ENCODE data around the gene MED26. TPM values are rescaled to one million over a fixed set of nuclear protein-coding genes. Genes with fewer than 3 reads are reported as not detected.

MED26 gene
- total and polyA plus RNA-seq, 2 experiments from 2014 or later = 6.6 to 7.8 TPM

DNA sequence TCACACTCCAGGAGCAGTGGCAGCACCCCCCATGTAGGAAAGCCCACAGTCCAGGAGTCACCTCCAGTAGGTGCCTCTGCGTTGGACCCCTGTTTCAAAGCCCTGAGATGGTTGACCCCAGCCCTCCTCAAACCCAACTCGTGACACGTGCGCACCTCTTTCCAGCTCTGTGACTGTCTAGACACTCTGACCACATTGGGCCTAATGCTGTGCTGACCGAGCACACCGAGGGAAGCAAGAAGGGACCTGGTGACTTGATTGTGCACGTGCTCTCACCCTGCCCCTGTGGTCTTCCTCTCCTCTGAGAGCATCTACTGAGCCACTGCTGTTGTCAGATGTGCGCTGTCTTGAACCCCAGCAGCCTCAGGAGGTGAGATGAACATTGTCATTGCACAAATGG, 32.9 kb downstream of the MED26 start:
- no peak for DNase-seq (ENCODE audit: low spot score)
- TF ChIP-seq EZH2 (IDR thresholded peaks at IDR 0.05; ENCODE audit: borderline replicate concordance) (no peak), EZH2phosphoT487 (IDR thresholded peaks at IDR 0.05; ENCODE audit: low read depth, severe bottlenecking, unreplicated experiment) (no peak), CTCF (IDR thresholded peaks at IDR 0.05; ENCODE audit: poor library complexity) (no peak)
- Histone ChIP-seq H3K27me3 (no peaks in the 10 kb centered on the region), H4K20me1 (ENCODE audit: insufficient read depth, poor library complexity, severe bottlenecking) (peaks cover 90% of the 10 kb centered on the region), H3K9me2 (replicated peaks; ENCODE audit: insufficient read depth) (no peaks in the 10 kb centered on the region), H3K4me1 (ENCODE audit: insufficient read depth) (no peaks in the 10 kb centered on the region), H3K4me2 (no peak overlapping the region), H3K79me2 (peaks cover 98% of the 10 kb centered on the region), H3K36me3 (replicated peaks; ENCODE audit: insufficient read depth, low read depth) (no peaks in the 10 kb centered on the region), H3K4me3 (no peak overlapping the region), H2AFZ (no peak overlapping the region), H3K27ac (no peak overlapping the region), H3K9me3 (ENCODE audit: low read depth) (no peaks in the 10 kb centered on the region)
- 98% methylated on average over 8 of the region's 8 CpGs for WGBS (ENCODE audit: low lambda C conversion rate, missing lambda C conversion rate)

- Histone ChIP-seq H3K4me1 (ENCODE audit: insufficient read depth) (no peaks in the 10 kb centered on the region), H3K27me3 (no peaks in the 10 kb centered on the region), H2AFZ (no peak overlapping the region), H4K20me1 (ENCODE audit: insufficient read depth, poor library complexity, severe bottlenecking) (peaks cover 91% of the 10 kb centered on the region), H3K9me2 (replicated peaks; ENCODE audit: insufficient read depth) (no peaks in the 10 kb centered on the region), H3K9me3 (ENCODE audit: low read depth) (no peaks in the 10 kb centered on the region), H3K36me3 (replicated peaks; ENCODE audit: insufficient read depth, low read depth) (no peaks in the 10 kb centered on the region), H3K79me2 (peaks cover 98% of the 10 kb centered on the region), H3K27ac (no peak overlapping the region), H3K4me2 (no peak overlapping the region), H3K4me3 (no peak overlapping the region)
- DNase-seq (ENCODE audit: low spot score) = no peak
- WGBS (ENCODE audit: low lambda C conversion rate, missing lambda C conversion rate) = 91% methylated on average over 5 of the region's 5 CpGs
- TF ChIP-seq EZH2 (IDR thresholded peaks at IDR 0.05; ENCODE audit: borderline replicate concordance) (no peak), EZH2phosphoT487 (IDR thresholded peaks at IDR 0.05; ENCODE audit: low read depth, severe bottlenecking, unreplicated experiment) (no peak), CTCF (IDR thresholded peaks at IDR 0.05; ENCODE audit: poor library complexity) (no peak)
Observed at GRCh38 chr19:16594681-16595091, 33.3 kb downstream of the MED26 start.

GRCh38 chr19:16594131-16594586, 33.8 kb downstream of the MED26 start:
- H3K4me2 ChIP-seq = no peak overlapping the region
- no peaks in the 10 kb centered on the region for H3K9me2 ChIP-seq (replicated peaks; ENCODE audit: insufficient read depth)
- H3K79me2 ChIP-seq = peaks cover 98% of the 10 kb centered on the region
- no peak overlapping the region for H3K4me3 ChIP-seq
- 93% methylated on average over 10 of the region's 10 CpGs for WGBS (ENCODE audit: low lambda C conversion rate, missing lambda C conversion rate)
- TF ChIP-seq EZH2 (IDR thresholded peaks at IDR 0.05; ENCODE audit: borderline replicate concordance) = no peak
- TF ChIP-seq EZH2phosphoT487 (IDR thresholded peaks at IDR 0.05; ENCODE audit: low read depth, severe bottlenecking, unreplicated experiment) = no peak
- TF ChIP-seq CTCF (IDR thresholded peaks at IDR 0.05; ENCODE audit: poor library complexity) = no peak
- no peaks in the 10 kb centered on the region for H3K27me3 ChIP-seq
- H3K36me3 ChIP-seq (replicated peaks; ENCODE audit: insufficient read depth, low read depth) = no peaks in the 10 kb centered on the region
- H4K20me1 ChIP-seq (ENCODE audit: insufficient read depth, poor library complexity, severe bottlenecking) = peaks cover 91% of the 10 kb centered on the region
- no peaks in the 10 kb centered on the region for H3K4me1 ChIP-seq (ENCODE audit: insufficient read depth)
- DNase-seq (ENCODE audit: low spot score) = no peak
- H2AFZ ChIP-seq = no peak overlapping the region
- no peaks in the 10 kb centered on the region for H3K9me3 ChIP-seq (ENCODE audit: low read depth)
- no peak overlapping the region for H3K27ac ChIP-seq

GRCh38 chr19:16593181-16593580, 34.8 kb downstream of the MED26 start:
- TF ChIP-seq CTCF (IDR thresholded peaks at IDR 0.05; ENCODE audit: poor library complexity) = no peak
- TF ChIP-seq EZH2phosphoT487 (IDR thresholded peaks at IDR 0.05; ENCODE audit: low read depth, severe bottlenecking, unreplicated experiment) = no peak
- no peak for TF ChIP-seq EZH2 (IDR thresholded peaks at IDR 0.05; ENCODE audit: borderline replicate concordance)
- 97% methylated on average over 4 of the region's 4 CpGs for WGBS (ENCODE audit: low lambda C conversion rate, missing lambda C conversion rate)

More at GRCh38 chr19:16593181-16593580, 34.8 kb downstream of the MED26 start:
- Histone ChIP-seq H2AFZ (no peak overlapping the region), H3K4me3 (no peak overlapping the region), H3K27ac (no peak overlapping the region), H3K9me3 (ENCODE audit: low read depth) (no peaks in the 10 kb centered on the region), H3K9me2 (replicated peaks; ENCODE audit: insufficient read depth) (no peaks in the 10 kb centered on the region), H3K4me1 (ENCODE audit: insufficient read depth) (peaks cover 5% of the 10 kb centered on the region), H3K36me3 (replicated peaks; ENCODE audit: insufficient read depth, low read depth) (no peaks in the 10 kb centered on the region), H4K20me1 (ENCODE audit: insufficient read depth, poor library complexity, severe bottlenecking) (peaks cover 92% of the 10 kb centered on the region), H3K27me3 (no peaks in the 10 kb centered on the region), H3K4me2 (no peak overlapping the region), H3K79me2 (peaks cover 98% of the 10 kb centered on the region)
- DNase-seq (ENCODE audit: low spot score) = no peak

Data from hepatocyte (in vitro differentiated cells).